ENCODE data around the gene IL18R1.

IL18R1 gene, protein sequence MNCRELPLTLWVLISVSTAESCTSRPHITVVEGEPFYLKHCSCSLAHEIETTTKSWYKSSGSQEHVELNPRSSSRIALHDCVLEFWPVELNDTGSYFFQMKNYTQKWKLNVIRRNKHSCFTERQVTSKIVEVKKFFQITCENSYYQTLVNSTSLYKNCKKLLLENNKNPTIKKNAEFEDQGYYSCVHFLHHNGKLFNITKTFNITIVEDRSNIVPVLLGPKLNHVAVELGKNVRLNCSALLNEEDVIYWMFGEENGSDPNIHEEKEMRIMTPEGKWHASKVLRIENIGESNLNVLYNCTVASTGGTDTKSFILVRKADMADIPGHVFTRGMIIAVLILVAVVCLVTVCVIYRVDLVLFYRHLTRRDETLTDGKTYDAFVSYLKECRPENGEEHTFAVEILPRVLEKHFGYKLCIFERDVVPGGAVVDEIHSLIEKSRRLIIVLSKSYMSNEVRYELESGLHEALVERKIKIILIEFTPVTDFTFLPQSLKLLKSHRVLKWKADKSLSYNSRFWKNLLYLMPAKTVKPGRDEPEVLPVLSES

DNA sequence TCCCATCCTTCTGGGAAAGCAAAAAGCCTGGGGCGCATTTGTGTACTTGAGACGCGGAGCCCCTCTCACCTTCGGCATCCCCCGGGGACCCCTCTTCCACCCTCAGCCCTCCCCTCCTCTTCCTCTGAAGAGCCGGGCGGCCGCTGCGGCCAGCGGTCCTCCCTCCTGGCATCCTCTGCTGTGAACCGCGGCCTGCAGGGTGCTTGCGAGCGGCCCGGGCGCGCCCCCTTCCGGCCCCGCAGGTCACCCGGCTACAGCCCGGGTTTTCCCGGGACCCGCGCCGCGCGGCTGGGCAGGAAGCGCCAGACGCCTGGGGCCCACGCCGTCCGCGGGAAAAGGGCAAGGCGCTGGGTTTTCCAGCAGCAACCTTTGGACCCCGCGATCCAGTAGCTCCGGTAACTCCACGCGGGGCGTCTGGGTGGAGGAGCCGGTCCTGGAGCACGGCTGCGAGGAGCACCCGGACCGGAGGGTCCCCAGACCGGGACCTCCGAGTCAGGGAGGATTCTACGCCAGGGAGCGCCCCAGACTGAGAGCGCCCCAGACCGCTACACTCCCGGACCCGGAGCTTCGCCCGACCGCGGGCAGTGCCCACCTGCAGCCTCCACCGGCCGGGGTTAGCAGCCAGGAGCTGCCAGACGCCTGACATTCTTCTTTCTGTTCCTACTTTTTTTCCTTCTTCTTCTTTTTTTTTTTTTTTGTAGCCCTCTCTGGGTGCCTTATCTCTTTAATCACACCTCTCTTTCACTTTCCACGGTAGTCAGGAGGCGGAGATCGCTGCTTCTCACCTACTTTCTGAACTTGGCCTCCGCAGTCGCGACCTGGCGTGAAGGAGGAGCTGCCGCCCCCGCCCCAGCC lies at the start of gene IL18R1:
Gene IL18R1, plus strand, starts transcription at position 271 of the 855 bp plus-strand sequence. CDS start 6,865 bp downstream, outside the sequence.
- DNase-seq (ENCODE audit: low spot score), result peak; percentile 83
- H3K4me3 ChIP-seq, result peak within 1 kb of the TSS; percentile 79
- TF ChIP-seq, protein P1, sequence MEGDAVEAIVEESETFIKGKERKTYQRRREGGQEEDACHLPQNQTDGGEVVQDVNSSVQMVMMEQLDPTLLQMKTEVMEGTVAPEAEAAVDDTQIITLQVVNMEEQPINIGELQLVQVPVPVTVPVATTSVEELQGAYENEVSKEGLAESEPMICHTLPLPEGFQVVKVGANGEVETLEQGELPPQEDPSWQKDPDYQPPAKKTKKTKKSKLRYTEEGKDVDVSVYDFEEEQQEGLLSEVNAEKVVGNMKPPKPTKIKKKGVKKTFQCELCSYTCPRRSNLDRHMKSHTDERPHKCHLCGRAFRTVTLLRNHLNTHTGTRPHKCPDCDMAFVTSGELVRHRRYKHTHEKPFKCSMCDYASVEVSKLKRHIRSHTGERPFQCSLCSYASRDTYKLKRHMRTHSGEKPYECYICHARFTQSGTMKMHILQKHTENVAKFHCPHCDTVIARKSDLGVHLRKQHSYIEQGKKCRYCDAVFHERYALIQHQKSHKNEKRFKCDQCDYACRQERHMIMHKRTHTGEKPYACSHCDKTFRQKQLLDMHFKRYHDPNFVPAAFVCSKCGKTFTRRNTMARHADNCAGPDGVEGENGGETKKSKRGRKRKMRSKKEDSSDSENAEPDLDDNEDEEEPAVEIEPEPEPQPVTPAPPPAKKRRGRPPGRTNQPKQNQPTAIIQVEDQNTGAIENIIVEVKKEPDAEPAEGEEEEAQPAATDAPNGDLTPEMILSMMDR (IDR thresholded peaks at IDR 0.05), result peak; percentile 68
- peak within 1 kb of the TSS; percentile 36 to 52 for H3K27ac ChIP-seq

DNA sequence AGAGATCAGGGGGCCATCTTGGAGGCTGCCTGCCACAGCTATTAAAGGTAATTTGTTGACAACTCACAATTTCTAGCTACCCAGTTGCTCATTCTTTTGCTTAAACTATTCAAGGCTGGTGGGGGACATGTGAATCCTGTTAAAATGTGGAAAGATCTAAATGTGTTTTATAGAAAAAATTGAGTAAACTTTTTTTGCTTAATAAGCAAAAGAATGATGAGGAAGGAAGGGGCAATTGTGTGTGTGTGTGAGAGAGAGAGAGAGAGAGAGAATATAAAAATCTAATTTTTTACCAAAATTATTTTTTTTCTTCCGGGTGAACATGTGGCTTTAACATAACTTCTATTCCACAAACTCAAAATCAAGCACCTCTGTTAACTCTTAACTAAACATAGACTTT lies 49.5 kb upstream of the IL18R1 start:
- TF ChIP-seq, protein P1 (IDR thresholded peaks at IDR 0.05), result no peak
- Histone ChIP-seq H3K27ac (no peak overlapping the region), H3K4me3 (no peak overlapping the region)
- DNase-seq (ENCODE audit: low spot score), result no peak

DNA sequence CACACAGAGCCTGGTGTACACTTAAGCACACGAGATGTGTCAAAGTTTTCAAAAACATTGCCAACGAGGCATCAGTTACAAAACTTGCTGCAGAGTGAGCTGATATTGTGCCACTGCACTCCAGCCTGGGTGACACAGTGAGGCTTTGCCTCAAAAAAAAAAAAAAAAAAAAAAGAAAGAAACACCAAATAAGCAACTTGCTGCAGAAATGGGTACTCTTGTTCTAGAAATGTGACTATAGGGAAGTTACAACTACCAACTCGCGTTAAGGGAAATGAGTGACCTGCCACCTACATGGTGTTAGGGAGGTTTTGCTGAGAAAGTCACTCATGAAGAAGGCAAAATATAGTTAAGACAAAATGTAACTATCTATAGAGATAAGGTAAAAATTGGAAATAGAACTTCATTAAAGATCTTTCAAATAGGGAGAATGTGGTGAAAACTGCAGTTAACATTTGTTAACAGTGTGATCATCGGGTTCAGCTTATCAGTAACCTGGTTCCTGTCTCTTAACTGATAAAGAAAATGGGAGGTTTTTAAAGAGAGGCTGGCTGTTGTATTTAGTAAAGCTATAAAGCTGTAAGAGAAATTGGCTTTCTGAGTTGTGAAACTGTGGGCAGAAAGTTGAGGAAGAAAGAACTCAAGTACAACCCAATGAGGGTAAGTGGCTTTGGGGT lies 44.5 kb upstream of the IL18R1 start, which contains the start of gene IL1RL1:
Gene IL1RL1, plus strand, starts transcription at position 600 of the 677 bp plus-strand sequence. CDS start 26,702 bp downstream, outside the sequence.
- Histone ChIP-seq H3K4me3 (no peak within 1 kb of the TSS), H3K27ac (no peak within 1 kb of the TSS)
- no peak for DNase-seq (ENCODE audit: low spot score)
- TF ChIP-seq, protein P1 (IDR thresholded peaks at IDR 0.05), result no peak

DNA sequence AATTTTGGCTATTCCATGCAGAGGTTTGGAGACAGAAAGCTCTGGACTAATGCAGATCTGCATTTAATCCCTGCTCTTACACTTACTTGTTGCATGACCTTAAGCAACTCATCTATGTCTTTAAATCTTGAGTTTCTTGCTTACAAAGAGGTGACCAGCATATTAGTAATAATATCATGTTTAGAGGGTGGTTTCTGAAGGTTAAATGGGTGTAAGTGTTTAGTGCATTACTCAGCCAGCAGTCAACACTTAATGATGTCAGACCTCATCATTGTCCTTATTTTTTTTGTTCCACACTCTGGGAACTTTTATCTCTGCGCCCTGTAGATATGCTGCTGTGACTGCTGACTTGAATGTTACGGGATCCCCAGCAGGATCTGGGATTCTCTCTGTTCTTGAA lies 42.6 kb upstream of the IL18R1 start:
- TF ChIP-seq, protein P1 (IDR thresholded peaks at IDR 0.05), result no peak
- no peak overlapping the region for H3K27ac ChIP-seq
- DNase-seq (ENCODE audit: low spot score), result no peak
- H3K4me3 ChIP-seq, result no peak overlapping the region

DNA sequence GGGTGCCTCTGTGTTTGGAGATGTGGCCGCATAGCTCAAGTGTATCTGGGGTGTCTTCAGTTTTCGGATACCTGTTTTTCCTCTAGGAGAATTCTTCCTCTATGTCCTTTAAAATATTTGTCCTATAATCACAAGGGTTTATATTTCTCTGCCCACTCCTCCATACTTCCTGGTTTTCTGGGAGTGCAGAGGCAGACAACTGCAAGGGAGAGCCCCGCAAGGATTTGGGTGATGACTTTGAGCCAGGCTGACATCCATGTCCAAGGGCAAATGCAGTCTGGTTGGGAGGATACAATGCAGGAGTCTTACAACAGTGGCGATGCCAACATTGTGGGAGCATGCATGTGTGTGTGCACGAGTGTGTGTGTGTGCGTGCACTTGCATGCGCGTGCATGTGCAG lies 42.1 kb upstream of the IL18R1 start:
- Histone ChIP-seq H3K27ac (no peak overlapping the region), H3K4me3 (no peak overlapping the region)
- DNase-seq (ENCODE audit: low spot score), result no peak
- TF ChIP-seq, protein P1 (IDR thresholded peaks at IDR 0.05), result no peak

DNA sequence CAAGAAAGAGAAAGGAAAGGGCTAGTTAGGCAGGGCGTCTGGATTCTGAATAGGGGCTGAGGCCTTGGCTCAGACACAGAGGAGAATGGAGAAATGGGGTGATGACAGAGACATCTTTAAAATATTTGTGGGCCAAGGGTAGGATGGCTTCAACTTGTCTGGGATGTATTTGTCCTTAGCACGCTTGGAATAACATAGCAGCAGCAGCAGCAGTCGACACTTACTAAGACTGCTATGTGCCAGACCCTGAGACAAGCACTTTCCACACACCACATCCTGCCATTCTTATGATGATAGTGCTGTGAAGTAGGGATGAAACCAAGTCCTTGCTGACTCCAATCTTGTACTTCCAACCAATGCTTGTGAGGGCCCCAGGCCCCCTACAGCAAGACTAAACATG lies 41.6 kb upstream of the IL18R1 start:
- DNase-seq (ENCODE audit: low spot score), result no peak
- no peak overlapping the region for H3K4me3 ChIP-seq
- no peak overlapping the region for H3K27ac ChIP-seq
- TF ChIP-seq, protein P1 (IDR thresholded peaks at IDR 0.05), result no peak
